GM18907 (cell line): ENCODE results near the gene CA10.

Experiments used
- ATAC-seq: cut with Tn5 transposase; IDR thresholded peaks from one replicate; pipeline ENCODE4 v1.9.1; 2021; ENCODE audit warnings: mild to moderate bottlenecking, moderate library complexity; ENCODE audit not compliant: unreplicated experiment

The CA10 gene

GRCh38 chr17:51661403-51661802 lies 497.1 kb downstream of the CA10 start:
- ATAC-seq, result no peak

DNA sequence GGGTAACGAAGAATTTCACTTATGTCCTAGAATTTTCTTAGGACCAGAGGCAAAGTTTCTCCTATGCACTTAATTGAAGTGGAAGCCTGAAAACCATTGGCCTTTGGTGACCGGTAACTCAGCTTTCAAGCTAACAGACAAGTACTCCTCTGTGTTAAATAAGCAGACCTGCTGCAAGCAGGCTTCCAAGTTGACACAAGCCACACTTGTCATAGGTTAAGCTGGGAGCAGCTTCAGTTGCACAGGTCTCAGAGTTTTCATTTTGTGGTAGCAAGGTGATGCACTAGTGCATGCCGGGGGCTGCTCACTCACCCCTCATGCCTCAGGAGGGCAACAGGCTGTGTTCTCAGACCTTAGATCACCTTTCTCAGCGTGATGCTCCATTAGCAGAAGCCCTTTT lies 498.2 kb downstream of the CA10 start:
- no peak for ATAC-seq

DNA sequence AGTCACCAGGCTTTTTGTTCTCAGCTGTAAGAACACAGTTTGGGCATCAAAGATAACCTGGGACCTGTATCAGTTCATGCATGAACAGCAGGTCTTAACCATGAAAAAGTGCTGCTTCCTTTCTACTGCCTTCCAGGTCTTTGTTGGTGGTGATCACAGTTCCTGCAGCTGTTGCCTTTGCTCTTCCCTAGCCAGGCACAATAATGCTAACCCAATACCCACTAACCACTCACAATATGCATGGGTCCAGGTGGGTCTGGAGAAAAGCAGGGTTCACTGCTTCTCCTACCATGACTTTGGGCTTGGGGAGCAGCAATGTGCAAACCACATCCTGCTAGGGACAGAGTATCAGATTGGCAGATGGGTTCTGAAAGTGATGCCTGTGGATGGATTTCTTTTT lies 501.3 kb downstream of the CA10 start:
- no peak for ATAC-seq

DNA sequence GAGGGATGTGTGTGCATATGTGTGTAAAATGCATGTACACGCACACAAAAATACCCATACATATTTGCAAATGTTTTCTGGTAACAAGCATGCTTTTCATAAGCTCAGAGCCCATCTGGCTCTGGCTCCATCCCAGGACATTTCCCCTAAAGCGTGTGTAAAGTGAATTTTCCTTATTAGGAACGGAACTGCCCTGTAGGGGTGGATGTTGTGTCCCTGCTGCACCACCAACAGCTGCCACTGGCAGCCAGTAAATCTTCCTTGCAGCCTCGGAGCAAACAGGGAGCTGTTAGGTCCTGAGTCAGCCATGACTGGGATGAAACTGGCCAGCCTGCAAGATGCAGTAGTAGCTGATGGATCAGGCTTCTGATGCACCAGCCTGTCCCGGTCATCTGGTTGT lies 504.6 kb downstream of the CA10 start:
- no peak for ATAC-seq

DNA sequence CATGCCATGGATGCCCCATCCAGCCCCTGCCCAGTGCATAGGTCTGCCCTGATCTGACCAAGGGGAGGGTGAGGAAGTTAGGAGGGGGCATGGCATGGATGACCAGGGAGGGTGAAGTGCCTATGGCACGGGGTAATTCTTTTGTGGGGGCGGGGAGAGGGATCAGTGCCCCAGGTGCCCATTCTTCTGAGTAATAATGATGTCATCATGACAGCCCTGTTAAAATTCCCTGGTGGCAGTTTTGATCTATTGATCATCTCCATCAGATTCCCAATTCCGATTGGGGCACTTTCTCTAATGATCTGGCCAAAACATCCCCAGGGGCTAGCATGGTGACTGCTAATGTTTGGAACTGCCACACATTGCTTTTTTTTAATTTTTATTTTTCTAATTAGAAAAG lies 506.0 kb downstream of the CA10 start:
- ATAC-seq, result no peak

DNA sequence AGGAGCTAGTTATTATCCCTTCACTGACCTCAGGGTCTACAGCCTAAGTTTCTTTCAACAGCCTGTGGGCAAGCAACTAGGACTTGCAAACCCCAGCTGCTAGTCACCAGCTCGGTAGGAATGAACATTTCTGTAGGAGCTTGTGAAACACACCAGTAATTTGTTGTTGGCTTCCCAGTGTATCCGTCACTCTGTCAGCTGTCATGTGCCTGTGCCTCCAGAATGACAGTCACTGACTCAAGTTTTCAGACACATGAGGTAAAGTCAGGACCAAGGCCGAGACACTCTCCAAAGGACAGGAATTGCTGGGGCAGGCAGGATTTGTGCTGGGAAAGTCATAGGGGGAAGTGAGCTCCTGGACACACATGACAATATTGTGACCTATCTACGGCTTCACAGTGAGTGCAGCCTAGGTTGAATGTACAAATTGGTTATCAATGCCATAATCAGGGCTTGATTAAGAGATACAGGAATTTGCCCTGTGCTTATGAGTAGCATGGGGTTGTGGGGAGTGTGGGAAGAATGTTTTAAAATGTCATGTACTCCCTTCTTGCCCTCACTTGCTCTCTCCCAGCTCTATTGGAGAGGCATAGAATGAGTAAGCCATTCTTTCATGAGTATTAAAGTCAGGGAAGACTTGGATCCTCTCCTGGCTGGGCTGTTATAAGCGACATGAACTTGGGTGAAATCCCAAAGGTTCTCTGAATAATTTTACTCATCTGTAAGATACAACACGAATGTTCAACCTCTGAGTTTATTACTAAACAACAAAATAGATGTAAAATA lies 506.8 kb downstream of the CA10 start:
- no peak for ATAC-seq

DNA sequence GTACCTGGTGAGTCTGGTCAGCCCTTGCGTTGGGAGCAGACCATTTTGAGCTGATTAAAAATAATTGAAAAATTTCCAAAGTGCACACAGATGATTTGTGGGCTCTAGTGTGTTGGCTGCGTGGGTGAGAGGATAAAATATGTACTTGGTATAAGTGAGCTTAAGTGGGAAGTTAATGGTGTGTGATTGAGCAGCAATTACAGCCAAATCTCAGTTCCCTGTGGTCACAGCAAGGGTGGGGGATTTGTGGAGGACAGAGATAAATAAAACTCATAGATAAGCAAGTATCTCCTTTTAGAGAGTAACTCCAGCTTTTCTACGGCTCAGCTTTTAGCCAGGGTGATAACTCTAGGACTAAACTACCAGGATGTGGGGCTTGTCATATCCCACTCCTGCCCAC lies 507.7 kb downstream of the CA10 start:
- ATAC-seq, result no peak

- ATAC-seq, result no peak
Observed at GRCh38 chr17:51650202-51650601, 508.3 kb downstream of the CA10 start.

GRCh38 chr17:51647826-51648225 lies 510.7 kb downstream of the CA10 start:
- no peak for ATAC-seq

DNA sequence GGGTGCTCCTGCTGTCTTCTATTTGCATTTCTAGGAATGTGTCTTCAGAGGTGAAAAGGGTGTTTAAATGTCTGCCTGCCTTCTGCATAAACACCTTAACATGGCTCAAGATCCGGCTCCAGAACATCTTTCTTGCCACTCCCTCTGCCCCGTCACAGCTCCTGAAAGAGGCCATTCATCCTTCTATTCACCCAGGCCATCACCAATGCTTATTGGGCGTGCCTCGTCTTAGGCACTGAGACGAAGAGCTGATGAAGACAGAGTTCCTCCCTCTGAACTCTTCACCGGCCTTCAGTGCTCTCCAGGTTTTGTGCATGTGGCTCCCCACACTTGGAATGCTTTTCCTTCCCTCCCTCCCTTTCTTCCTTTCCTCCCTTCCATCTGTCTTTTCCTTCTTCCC lies 511.4 kb downstream of the CA10 start:
- ATAC-seq, result no peak

DNA sequence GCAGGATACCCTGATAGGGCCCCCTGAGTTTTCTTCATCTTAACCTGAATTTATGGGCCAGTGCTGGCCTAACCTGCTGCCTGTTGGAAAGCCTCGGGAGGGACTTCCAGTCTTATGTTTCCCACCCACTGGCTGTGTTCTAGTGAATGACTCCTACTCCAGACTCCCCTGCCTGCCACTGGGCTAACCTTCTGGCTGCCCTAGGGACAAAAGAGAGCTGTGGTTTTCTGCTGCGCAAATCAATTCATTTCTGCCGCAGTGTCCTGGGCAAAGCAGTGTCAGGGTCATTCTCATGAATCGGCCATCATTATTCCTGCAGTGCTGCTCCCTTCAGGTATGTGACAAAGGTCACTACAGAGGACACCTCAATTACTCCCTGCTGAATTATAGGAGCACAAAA lies 512.0 kb downstream of the CA10 start:
- no peak for ATAC-seq

GRCh38 chr17:51645056-51645455 lies 513.5 kb downstream of the CA10 start:
- no peak for ATAC-seq

GRCh38 chr17:51643702-51644490 lies 514.6 kb downstream of the CA10 start:
- no peak for ATAC-seq

GRCh38 chr17:51642029-51642428 lies 516.5 kb downstream of the CA10 start:
- no peak for ATAC-seq

GRCh38 chr17:51640108-51640622 lies 518.3 kb downstream of the CA10 start:
- ATAC-seq, result peak; percentile 76

GRCh38 chr17:51638971-51639370 lies 519.5 kb downstream of the CA10 start:
- no peak for ATAC-seq

DNA sequence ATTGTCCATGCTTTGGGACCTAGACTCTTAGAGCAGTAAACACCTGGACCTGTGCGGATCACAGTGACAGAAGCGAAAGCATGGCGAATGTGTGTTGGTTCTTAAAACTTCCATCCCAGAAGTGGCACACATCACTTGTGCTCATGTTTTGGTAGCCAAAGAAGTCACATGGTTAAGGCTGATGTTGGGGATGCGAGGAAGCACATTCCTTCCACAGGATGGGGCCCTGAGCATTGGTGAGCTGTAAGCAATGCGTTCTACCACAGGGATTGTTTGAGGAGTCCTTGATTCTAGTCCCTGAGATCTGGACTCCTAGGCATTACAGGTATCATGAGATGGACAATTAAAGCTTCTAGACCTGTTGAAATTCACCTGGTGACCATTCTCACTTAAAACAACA lies 522.2 kb downstream of the CA10 start:
- no peak for ATAC-seq

- ATAC-seq, result no peak
Observed at GRCh38 chr17:51630101-51630671, 528.3 kb downstream of the CA10 start.

DNA sequence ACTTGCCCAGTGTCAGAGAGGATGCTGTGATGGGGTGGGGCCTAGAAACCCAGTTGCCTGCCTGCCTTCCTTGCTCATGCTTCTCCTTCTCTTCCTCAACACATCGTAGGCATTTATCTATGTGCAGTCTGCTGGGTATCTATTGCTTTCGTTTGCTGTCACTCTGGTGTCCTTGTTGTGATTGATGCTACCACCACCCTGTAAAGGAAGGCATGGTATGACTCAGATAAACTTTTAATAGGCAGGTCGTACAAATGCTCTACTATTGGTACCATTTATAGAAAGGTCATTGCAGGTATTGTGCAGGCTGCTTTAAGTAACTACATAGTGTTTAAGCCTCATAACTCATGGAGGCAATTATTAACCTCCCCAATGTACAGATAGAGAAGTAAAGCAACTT lies 529.3 kb downstream of the CA10 start:
- no peak for ATAC-seq

GRCh38 chr17:51627779-51628178 lies 530.7 kb downstream of the CA10 start:
- no peak for ATAC-seq

GRCh38 chr17:51618476-51618875 lies 540.0 kb downstream of the CA10 start:
- no peak for ATAC-seq

DNA sequence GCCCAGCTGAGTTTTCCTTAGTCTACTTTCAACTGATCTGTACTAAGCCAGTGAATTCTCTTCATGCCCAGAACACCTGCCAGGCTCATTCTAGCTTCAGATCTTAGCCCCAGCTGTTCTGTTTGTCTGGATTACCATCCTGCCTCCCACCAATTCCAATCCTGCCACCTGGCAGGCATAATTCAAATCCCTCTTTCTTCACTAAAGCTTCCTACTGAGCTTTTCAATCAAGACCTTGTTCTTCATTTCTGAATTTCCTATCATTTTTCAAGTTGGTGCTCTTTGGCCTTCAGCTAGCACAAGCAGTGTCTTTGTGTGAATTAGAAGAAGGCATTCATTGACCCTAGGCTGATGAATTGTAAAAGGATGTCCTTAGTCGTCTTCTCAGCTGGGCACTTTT lies 540.5 kb downstream of the CA10 start:
- ATAC-seq, result no peak
